ENCODE measurements around the gene PNLIPRP1. TPM values are rescaled to one million over a fixed set of nuclear protein-coding genes. Genes with fewer than 3 reads are reported as not detected.

PNLIPRP1 gene
- total RNA-seq, 6 donors from 2014 or later = 0.66 to 1.7 TPM; not detected in 4

DNA sequence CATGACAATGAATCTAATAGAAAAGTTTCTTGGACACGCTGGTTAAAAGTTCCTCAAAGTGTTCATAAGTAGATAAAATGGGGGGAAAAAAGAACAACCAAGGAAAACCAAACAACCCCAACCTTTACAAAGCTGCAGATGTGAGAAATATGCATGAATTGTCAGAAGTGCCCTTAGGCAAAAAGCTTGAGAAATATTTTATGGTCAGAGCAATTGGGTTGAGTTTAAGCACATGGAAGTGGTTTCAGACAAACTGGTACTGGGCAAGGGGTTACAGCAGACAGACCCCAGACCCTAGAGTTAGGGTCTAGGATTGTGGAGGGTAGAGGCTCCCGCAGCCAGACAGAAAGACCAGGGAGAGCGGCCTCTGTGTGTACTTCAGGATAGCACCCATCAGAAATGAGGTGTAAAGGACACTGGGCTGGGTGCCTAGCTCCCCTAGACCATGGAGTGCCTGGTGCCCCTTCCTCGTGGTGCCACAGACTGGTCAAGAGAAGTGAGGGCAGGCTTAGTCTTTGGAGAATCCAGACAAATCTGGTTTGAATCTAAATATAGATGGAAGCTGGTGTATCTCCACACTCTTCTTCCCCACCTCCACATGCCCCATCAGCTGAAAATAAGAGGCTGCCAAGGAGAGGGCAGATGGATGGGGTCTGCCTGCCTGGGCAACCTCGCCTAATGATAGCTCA lies 67.2 kb downstream of the PNLIPRP1 start:
- no peaks in the 10 kb centered on the region for H3K36me3 ChIP-seq
- ATAC-seq (ENCODE audit: low FRiP score in 2 of 2) (peak in 1 of 2 donors; percentile 49), DNase-seq (no peak)
- no peaks in the 10 kb centered on the region for H3K27me3 ChIP-seq
- H3K4me1 ChIP-seq = no peaks in the 10 kb centered on the region
- TF ChIP-seq POLR2AphosphoS5 (IDR thresholded peaks at IDR 0.05) = no peak
- no peak for TF ChIP-seq POLR2A (IDR thresholded peaks at IDR 0.05)
- TF ChIP-seq EP300 (IDR thresholded peaks at IDR 0.05) = no peak
- TF ChIP-seq, protein P1, sequence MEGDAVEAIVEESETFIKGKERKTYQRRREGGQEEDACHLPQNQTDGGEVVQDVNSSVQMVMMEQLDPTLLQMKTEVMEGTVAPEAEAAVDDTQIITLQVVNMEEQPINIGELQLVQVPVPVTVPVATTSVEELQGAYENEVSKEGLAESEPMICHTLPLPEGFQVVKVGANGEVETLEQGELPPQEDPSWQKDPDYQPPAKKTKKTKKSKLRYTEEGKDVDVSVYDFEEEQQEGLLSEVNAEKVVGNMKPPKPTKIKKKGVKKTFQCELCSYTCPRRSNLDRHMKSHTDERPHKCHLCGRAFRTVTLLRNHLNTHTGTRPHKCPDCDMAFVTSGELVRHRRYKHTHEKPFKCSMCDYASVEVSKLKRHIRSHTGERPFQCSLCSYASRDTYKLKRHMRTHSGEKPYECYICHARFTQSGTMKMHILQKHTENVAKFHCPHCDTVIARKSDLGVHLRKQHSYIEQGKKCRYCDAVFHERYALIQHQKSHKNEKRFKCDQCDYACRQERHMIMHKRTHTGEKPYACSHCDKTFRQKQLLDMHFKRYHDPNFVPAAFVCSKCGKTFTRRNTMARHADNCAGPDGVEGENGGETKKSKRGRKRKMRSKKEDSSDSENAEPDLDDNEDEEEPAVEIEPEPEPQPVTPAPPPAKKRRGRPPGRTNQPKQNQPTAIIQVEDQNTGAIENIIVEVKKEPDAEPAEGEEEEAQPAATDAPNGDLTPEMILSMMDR (IDR thresholded peaks at IDR 0.05) = no peak
- no peaks in the 10 kb centered on the region for H3K9me3 ChIP-seq
- no peak overlapping the region for H3K4me3 ChIP-seq
- H3K27ac ChIP-seq = no peak overlapping the region
- WGBS, 2 donors = 80 to 84% methylated on average over 5 of the region's 5 CpGs

Other genes starting within 250 kb of the PNLIPRP1 start
- gene PNLIPRP3, start 163.1 kb upstream of the PNLIPRP1 start, total RNA-seq = under 1 TPM in 2 of 6 donors, not detected in 4; 0.20 to 0.22 TPM
- 1 to 10 TPM in 2 of 6 donors, not detected in 4; 1.7 to 3.3 TPM for gene PNLIP, start 45.0 kb upstream of the PNLIPRP1 start, total RNA-seq
- under 1 TPM in 2 of 6 donors, not detected in 4; 0.49 to 0.88 TPM for gene PNLIPRP2, start 30.0 kb downstream of the PNLIPRP1 start, total RNA-seq
- 10 to 100 TPM in 2 of 6 donors, 1 to 10 TPM in 4; 4.2 to 11.6 (median 6.1) TPM for gene HSPA12A, start 151.6 kb downstream of the PNLIPRP1 start, total RNA-seq